Neural cell (in vitro differentiated cells): ENCODE measurements around the gene PRKAG3. TPM values are rescaled to one million over a fixed set of nuclear protein-coding genes. Genes with fewer than 3 reads are reported as not detected.

Experiments used
- H2AFZ ChIP-seq: fragments of 200-600, 300-800 bp; sonication (generic), shearing (Covaris generic); 2 replicates; pipeline ENCODE4 v1.6.0; 2014; ENCODE audit warnings: low read depth, mild to moderate bottlenecking, antibody characterized with exemption, low read length, moderate library complexity
- H3F3A ChIP-seq: fragments of 200-600 bp; shearing (Covaris generic); 2 replicates; pipeline ENCODE4 v1.6.1; 2016; ENCODE audit warnings: mild to moderate bottlenecking, moderate library complexity, mixed read lengths, antibody characterized with exemption, low read length; ENCODE audit not compliant: insufficient read depth, poor library complexity, severe bottlenecking
- H3K27ac ChIP-seq: fragments of 200-600, 300-800 bp; sonication (generic), shearing (Covaris generic); 2 replicates; pipeline ENCODE4 v1.5.1; 2014; ENCODE audit warnings: mild to moderate bottlenecking, low read length, moderate library complexity
- H3K27me3 ChIP-seq: fragments of 300-800, 200-600 bp; sonication (generic), shearing (Covaris generic); 2 replicates; pipeline ENCODE4 v1.6.0; 2014; ENCODE audit warnings: mild to moderate bottlenecking, low read depth, low read length, moderate library complexity; ENCODE audit not compliant: insufficient read depth
- H3K36me3 ChIP-seq: fragments of 300-800, 200-600 bp; sonication (generic), shearing (Covaris generic); 2 replicates; pipeline ENCODE4 v1.5.1; 2014; ENCODE audit warnings: mild to moderate bottlenecking, antibody characterized with exemption, low read length, moderate library complexity; ENCODE audit not compliant: insufficient read depth
- H3K4me2 ChIP-seq: fragments of 300-800, 200-600 bp; sonication (generic), shearing (Covaris generic); 2 replicates; pipeline ENCODE4 v1.6.0; 2014; ENCODE audit warnings: mild to moderate bottlenecking, low read length
- H3K4me3 ChIP-seq: fragments of 300-800, 200-600 bp; sonication (generic), shearing (Covaris generic); 2 replicates; pipeline ENCODE4 v1.5.1; 2014; ENCODE audit warnings: mild to moderate bottlenecking, low read length, moderate library complexity
- H3K79me2 ChIP-seq: fragments of 200-600 bp; shearing (Covaris generic); replicated peaks from 2 replicates; pipeline ENCODE4 v1.6.0; 2014; ENCODE audit warnings: mild to moderate bottlenecking, low read length, moderate library complexity; ENCODE audit not compliant: insufficient read depth
- H3K9ac ChIP-seq: fragments of 300-800, 200-600 bp; sonication (generic), shearing (Covaris generic); 2 replicates; pipeline ENCODE4 v1.6.1; 2016; ENCODE audit warnings: mild to moderate bottlenecking, low read length, mixed read lengths
- H3K9me2 ChIP-seq: fragments of 200-600 bp; shearing (Covaris generic); 2 replicates; pipeline ENCODE4 v1.6.1; 2016; ENCODE audit warnings: mild to moderate bottlenecking, low read length, mixed read lengths; ENCODE audit not compliant: insufficient read depth
- H3K9me3 ChIP-seq: fragments of 200-600, 300-800 bp; sonication (generic), shearing (Covaris generic); 2 replicates; pipeline ENCODE4 v1.6.1; 2016; ENCODE audit warnings: mild to moderate bottlenecking, mixed run types, low read length, moderate library complexity, mixed read lengths
- H4K20me1 ChIP-seq: fragments of 200-600 bp; shearing (Covaris generic); 2 replicates; pipeline ENCODE4 v1.6.1; 2016; ENCODE audit warnings: mild to moderate bottlenecking, mixed run types; ENCODE audit not compliant: insufficient read depth
- EP300 ChIP-seq: fragments of 450-650 bp; conservative IDR thresholded peaks from 2 replicates; pipeline ENCODE4 v1.6.1; 2014; ENCODE audit warnings: antibody characterized with exemption, mild to moderate bottlenecking, moderate library complexity; ENCODE audit not compliant: poor library complexity, severe bottlenecking
- EZH2 ChIP-seq: fragments of 200-600, 300-800 bp; shearing (Covaris generic), sonication (generic); IDR thresholded peaks from 2 replicates; pipeline ENCODE4 v1.6.1; 2014; ENCODE audit warnings: antibody characterized with exemption, low read length, borderline replicate concordance, mild to moderate bottlenecking; ENCODE audit not compliant: insufficient read depth, poor library complexity, severe bottlenecking
- POLR2AphosphoS5 ChIP-seq: IDR thresholded peaks from 2 replicates; pipeline ENCODE4 v1.6.1; 2012
- polyA plus RNA-seq: library from polyadenylated mRNA; depleted of rRNA; stranded (reverse); fragments of >200 nt; gene quantifications from 2 replicates; pipeline ENCODE4 v1.2.3, GENCODE V29; 2014
- TF ChIP-seq, protein P1 (sequence below): IDR thresholded peaks from 2 replicates; pipeline ENCODE4 v1.6.1; 2012; ENCODE audit warnings: borderline replicate concordance

PRKAG3 gene
- polyA plus RNA-seq, 1 donor from 2014 or later, result not detected

- TF ChIP-seq, protein P1, sequence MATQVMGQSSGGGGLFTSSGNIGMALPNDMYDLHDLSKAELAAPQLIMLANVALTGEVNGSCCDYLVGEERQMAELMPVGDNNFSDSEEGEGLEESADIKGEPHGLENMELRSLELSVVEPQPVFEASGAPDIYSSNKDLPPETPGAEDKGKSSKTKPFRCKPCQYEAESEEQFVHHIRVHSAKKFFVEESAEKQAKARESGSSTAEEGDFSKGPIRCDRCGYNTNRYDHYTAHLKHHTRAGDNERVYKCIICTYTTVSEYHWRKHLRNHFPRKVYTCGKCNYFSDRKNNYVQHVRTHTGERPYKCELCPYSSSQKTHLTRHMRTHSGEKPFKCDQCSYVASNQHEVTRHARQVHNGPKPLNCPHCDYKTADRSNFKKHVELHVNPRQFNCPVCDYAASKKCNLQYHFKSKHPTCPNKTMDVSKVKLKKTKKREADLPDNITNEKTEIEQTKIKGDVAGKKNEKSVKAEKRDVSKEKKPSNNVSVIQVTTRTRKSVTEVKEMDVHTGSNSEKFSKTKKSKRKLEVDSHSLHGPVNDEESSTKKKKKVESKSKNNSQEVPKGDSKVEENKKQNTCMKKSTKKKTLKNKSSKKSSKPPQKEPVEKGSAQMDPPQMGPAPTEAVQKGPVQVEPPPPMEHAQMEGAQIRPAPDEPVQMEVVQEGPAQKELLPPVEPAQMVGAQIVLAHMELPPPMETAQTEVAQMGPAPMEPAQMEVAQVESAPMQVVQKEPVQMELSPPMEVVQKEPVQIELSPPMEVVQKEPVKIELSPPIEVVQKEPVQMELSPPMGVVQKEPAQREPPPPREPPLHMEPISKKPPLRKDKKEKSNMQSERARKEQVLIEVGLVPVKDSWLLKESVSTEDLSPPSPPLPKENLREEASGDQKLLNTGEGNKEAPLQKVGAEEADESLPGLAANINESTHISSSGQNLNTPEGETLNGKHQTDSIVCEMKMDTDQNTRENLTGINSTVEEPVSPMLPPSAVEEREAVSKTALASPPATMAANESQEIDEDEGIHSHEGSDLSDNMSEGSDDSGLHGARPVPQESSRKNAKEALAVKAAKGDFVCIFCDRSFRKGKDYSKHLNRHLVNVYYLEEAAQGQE, result no peak
- TF ChIP-seq EP300 (no peak), EZH2 (no peak)
- H3F3A ChIP-seq, result no peaks in the 10 kb centered on the region
- no peak within 1 kb of the TSS for H2AFZ ChIP-seq
- H3K27me3 ChIP-seq, result peaks cover 96% of the 10 kb centered on the region
- H3K79me2 ChIP-seq, result no peaks in the 10 kb centered on the region
- H3K4me2 ChIP-seq, result peak within 1 kb of the TSS; percentile 14
- no peak within 1 kb of the TSS for H3K27ac ChIP-seq
- no peaks in the 10 kb centered on the region for H4K20me1 ChIP-seq
- no peaks in the 10 kb centered on the region for H3K9me3 ChIP-seq
- H3K36me3 ChIP-seq, result no peaks in the 10 kb centered on the region
- no peaks in the 10 kb centered on the region for H3K9me2 ChIP-seq
- H3K4me3 ChIP-seq, result peak within 1 kb of the TSS; percentile 65
- H3K9ac ChIP-seq, result no peak within 1 kb of the TSS
Observed at GRCh38 chr2:218880102-218880858, 48.7 kb upstream of the PRKAG3 start, which contains the start of gene WNT10A. Gene WNT10A (plus strand): TSS chr2:218880852. CDS start chr2:218880996, 144 bp downstream.

GRCh38 chr2:218879776-218880101 lies 48.1 kb upstream of the PRKAG3 start:
- H3K79me2 ChIP-seq, result no peaks in the 10 kb centered on the region
- TF ChIP-seq EP300 (no peak), POLR2AphosphoS5 (no peak)
- TF ChIP-seq, protein P1, result no peak
- H3F3A ChIP-seq, result no peaks in the 10 kb centered on the region
- H4K20me1 ChIP-seq, result no peaks in the 10 kb centered on the region
- no peaks in the 10 kb centered on the region for H3K9me3 ChIP-seq
- H3K27me3 ChIP-seq, result peaks cover 96% of the 10 kb centered on the region
- peak overlapping the region; percentile 14 for H3K4me2 ChIP-seq
- H3K36me3 ChIP-seq, result no peaks in the 10 kb centered on the region
- no peak overlapping the region for H3K27ac ChIP-seq
- peak overlapping the region; percentile 65 for H3K4me3 ChIP-seq
- no peak overlapping the region for H2AFZ ChIP-seq
- H3K9me2 ChIP-seq, result no peaks in the 10 kb centered on the region
- no peak overlapping the region for H3K9ac ChIP-seq
